Measurements from ENCODE around the gene HOXD8.
A peak's percentile ranks its signal among the peaks of the same experiment; 100 is the strongest.

HOXD8 gene

DNA sequence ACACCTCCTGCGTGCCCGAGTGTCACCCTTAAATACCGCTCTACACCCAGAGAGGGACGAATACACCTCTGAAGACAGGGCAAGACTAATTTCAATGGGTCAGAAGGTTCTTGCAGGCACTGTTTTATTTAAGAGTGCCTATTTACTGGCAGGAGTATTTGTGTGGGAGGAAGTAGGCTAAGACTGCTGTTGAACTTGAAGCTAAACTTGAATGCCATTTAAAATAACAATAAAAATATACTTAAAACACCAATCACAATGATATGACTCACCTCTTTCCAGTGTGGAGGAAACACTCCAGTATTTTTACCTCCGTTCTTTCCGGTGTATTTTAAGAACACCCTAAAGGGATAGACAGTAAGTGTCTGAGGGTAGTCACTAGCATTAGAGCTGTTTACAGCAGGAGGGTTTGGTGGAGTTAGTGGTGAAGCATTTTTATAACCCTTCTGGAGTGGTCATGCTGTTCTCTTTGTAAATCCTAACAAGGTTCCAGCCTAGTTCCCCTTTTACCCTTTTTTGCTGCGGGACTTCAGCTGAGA is 49.3 kb downstream of the HOXD8 start:
- H3K27me3 ChIP-seq (replicated peaks; ENCODE audit: control insufficient read depth, insufficient read depth, low read length): no peaks in the 10 kb centered on the region
- no peaks in the 10 kb centered on the region for H3K9me3 ChIP-seq (ENCODE audit: control insufficient read depth, low read length)
- H3K36me3 ChIP-seq (ENCODE audit: control insufficient read depth, insufficient read depth, low read length, severe bottlenecking): no peaks in the 10 kb centered on the region
- H3K9ac ChIP-seq (ENCODE audit: low read length): no peak overlapping the region
- DNase-seq (ENCODE audit: low read depth): no peak
- H3K4me3 ChIP-seq (ENCODE audit: low read length): peak overlapping the region; percentile 87
- H3K4me1 ChIP-seq (ENCODE audit: control insufficient read depth, insufficient read depth, low read length): peaks cover 14% of the 10 kb centered on the region

DNA sequence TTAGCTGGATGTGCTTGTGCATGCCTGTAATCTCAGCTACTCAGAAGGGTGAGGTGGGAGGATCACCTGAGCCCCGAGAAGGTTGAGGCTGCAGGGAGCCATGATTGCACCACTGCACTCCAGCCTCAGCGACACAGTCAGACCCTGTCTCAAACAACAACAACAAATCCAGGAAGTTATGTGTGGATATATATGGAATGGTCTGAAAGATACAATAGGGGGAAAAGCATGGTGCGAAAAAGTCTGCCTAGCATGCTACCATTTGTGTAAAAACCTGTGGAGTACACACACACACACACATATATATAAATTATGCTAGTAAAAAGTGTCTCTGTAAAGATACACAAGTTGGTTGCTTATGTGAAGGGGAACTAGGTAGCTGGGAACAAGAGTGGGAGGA is 52.0 kb downstream of the HOXD8 start:
- H3K4me3 ChIP-seq (ENCODE audit: low read length): no peak overlapping the region
- H3K9me3 ChIP-seq (ENCODE audit: control insufficient read depth, low read length): no peaks in the 10 kb centered on the region
- peaks cover 7% of the 10 kb centered on the region for H3K4me1 ChIP-seq (ENCODE audit: control insufficient read depth, insufficient read depth, low read length)
- H3K27me3 ChIP-seq (replicated peaks; ENCODE audit: control insufficient read depth, insufficient read depth, low read length): no peaks in the 10 kb centered on the region
- no peak overlapping the region for H3K9ac ChIP-seq (ENCODE audit: low read length)
- H3K36me3 ChIP-seq (ENCODE audit: control insufficient read depth, insufficient read depth, low read length, severe bottlenecking): no peaks in the 10 kb centered on the region
- DNase-seq (ENCODE audit: low read depth): no peak

Measured in adipocyte (in vitro differentiated cells).